ENCODE results near the gene PARVB.

DNA sequence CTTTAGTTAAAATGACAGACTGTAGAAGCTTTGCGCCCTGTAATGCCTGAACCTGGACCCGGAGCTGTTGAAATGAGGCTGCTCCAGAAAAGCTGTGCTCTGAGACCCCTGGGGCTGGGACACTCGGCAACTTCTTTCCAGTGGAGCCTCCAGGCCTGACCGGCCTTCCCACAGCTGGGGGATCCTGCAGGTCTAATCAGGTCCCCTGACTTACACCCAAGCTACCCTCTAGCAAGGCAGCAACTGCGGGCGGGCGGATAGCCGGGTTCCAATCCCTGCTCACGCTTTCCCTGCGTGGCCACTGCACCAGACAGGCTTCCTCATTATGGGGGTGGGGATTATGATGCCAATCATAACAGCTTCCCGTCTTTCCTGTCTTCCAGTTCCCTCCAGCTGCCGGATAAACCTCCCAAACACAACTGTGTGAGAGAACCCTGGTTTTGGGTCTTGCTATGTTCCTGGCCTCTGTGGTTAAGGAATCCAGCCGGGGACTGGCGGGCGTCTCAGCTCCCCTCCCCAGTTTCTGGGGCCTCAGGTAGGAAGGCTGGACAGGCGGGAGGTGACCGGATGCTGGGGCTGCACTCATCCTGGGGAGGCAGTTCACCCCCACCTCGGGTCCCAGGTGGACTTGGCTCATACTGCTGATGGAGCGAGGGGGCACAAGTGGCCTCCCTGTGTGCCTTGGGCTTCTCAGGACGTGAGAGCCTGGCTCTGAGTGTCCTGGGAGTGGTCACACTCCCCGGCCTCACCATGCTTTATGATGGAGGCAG is 195.2 kb downstream of the PARVB start:
- TF ChIP-seq POLR2A (IDR thresholded peaks at IDR 0.05; ENCODE audit: low read length) (no peak), GATA1 (IDR thresholded peaks at IDR 0.05; ENCODE audit: low read depth, low read length) (no peak)

Measured in erythroblast (primary cell).